HG02840 (cell line): Measurements from ENCODE around the gene PEMT.

ENCODE experiments used
- ATAC-seq: cut with Tn5 transposase; IDR thresholded peaks from one replicate; pipeline ENCODE4 v1.9.1; 2021; ENCODE audit warnings: mild to moderate bottlenecking, moderate library complexity, moderate number of reproducible peaks; ENCODE audit not compliant: unreplicated experiment, low FRiP score

PEMT gene

DNA sequence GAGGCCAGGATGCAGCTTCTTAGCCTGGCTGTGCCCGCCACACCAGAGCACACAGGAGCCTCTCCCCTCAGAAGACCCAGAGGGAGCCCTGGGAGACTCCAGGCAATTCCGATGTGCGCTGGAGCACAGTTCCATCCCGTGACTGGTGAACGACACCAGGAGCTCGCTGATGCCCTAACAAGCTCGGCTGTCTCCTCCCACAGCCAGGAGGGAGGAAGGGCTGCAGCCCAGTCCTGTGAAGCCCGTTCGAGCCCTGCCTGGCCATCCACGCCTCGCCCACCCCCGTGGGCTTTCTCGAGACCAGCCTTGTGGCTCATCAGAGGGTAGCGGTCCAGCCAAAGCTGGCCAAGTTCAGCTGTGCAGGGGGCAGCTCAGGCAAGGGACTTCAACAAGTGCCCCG lies 73.5 kb downstream of the PEMT start:
- no peak for ATAC-seq

DNA sequence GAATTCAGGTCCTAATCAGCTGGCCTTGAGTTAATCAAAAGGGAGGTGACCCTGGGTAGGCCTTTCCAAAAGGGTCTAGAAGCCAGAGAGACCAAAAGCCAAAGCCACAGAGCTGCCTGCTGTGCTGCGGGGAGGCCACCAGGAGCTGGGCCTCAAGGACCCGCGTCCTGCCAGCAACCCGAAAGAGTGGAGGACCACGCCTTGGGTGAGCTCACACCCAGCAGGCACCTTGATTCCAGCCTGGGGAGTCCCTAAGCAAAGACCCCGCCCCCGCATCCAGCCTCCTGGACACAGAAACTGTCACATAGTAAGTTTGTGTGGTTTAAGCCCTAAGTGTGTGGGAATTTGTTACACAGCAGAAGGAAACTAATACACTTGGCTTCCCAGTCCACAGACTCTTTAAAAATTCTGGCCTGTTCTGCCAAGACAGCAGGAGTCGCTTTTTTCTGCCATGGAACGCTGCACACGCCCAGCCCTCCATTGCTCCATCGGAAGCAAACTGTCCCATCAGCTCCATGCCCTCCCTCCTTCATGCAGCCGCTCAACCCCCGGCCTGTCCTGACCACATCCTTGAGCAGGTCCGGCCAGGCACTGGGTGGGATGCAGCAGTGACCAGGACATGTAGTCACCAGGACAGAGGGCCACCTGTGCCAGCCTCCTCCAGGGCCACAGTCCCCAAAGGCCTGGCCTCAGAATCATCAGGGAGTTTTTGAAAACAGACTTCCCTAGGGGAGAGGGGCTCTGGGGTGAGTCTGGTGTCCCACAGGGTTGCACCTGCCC lies 74.4 kb downstream of the PEMT start:
- ATAC-seq = no peak

DNA sequence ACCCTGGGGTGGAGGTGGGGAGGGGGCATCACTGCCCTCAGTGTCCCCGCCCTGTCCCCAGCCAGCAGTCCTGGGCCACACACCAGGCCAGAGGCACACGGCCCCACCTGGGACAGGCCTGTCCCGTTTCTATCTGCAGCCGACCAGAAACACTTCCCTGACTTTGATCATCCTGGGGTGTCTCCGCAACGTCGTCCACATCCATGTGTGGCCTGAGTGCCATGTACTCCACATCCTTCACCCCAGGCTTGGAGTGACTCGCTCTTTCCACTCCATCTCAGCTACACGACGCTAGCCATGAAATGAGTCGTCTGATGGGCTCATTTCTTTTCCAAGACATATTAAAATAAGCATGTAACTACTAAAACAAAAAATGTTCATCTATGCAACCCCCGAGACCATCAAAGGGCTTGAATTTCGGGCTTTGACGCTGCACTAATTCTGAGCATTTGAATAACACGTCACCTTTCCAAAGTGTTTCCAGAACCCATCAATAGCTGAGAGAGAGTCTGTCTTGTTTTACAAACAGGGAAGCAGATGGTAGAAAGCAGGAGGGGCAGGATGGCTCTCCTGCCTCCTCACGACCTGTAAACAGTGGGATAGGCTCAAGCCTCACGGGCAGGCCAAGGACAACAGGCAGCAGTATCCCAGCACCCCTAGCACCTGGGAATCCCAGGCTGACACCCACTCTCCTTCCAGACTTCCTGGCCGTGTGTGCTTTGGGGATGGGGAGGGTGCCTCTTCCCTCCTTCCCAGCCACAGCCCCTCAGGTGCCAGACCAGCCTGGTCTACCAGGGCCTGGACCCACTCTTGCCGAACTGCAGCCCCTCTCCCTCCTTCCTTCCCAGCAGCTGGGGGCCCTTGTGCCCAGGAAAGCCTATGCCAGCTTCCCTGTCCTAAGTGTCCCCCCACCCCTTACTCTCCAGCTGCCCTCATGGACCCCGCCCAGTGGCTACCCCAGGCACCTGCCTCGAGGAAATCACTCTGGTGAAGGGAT lies 75.3 kb downstream of the PEMT start:
- ATAC-seq = no peak

DNA sequence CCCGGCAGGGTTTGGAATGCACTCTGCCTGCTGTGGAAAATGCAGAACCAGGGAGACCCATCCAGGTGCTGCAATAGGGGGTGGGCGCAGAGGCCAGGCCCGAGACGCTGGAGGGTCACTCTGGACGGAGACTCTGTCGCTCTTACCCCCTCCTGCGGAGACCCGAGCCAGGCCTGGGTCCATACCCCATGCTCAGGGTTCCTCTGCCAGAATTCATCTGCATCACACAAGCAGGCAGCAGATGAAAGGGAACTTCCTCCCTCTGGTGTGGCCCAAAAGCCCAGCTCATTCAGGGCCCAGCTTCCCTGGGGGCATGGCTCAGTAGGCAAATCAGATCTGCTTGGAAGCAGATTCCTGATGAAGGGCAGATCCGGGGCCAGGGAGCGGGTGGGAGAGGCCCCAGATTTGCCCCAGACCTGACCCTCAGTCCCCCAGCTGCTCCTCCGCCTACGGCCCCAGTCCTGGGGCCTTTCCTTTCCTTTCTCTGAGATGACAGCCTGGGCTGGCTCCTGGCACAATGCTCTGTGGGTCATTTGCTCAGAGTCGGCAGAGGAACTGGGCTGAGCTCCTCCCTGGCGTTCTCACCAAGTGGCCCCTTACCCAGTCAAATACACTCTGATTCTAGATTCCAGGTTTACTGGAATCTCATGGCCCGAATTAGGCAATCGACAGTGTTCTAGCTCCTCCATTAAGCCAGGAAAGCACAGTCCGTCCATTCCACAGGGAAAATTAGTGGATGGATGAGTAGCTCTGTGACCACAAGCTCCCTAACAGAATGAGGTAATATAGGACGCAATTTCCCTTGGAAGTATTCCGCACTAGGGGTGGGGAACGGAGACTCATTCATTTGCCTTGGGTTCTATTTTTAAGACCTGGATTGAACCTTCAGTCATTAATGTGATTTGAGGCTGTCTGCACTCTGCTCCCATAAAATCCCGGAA lies 76.2 kb downstream of the PEMT start:
- no peak for ATAC-seq

DNA sequence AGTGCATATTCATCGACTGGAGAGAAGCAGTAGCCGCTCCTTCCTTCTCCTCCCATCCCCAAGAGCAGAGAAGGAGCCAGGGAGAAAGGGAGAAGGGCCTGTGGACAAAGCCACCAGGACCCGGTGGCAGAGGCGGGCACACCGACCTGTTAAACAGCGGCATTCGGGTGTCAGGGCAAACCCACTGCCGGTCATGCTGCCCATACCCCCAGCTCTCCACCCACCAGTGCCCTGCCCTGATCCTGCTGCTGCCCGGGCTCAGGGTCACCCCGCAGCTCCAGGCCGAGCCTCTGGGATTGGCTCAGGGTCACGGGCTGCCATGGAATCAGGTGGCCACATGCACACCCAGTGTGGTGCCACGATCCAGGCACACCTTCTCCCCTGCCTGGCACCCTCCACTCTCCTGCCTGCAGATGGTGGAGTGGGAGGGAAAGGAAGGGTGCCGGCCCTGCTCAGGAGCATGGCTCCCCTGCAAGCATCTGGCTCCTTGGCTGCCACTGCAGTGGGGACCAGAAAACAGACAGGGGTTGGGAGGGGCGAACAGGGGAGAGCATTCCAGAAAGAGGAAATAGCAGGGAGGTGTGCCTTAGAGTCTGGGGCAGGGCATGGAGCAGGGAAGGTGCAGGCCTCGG lies 77.0 kb downstream of the PEMT start:
- ATAC-seq = no peak

DNA sequence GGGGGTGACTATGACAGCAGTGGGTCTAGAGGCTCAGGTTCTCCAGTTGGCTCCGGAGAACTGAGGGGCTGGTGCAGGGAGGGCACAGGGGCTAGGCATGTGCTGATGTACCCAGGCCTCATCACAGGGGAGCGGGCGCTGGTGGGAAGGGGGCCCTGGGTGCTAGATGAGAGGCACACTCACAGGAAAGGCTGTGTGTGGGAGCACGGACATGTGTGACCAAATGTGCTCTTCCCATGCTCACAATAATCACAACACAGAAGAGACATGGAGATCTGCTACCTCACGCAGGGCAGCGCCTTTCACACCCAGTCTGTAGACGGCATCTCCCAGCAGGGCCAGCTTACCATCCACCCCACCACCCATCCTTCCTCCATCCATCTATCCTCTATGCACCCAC lies 77.9 kb downstream of the PEMT start:
- no peak for ATAC-seq

DNA sequence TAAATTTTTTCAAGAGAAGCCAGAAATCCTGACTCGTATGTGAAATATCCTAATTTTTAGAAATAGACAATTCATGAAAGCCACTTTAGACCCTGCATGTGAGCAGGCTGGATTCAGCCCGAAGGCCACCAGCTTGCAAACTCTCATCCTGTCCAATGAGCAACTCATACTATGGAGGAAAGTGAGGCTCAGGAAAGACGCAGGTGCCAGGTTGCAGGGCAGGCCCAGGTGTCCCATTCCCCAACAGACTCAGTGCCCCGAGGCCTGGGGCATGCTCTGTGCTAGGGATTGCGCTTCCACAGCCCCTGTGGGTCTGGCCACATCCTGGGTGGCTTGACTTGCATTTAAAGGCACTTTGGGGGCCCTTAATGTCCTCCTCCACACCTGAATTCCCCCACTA lies 78.6 kb downstream of the PEMT start:
- no peak for ATAC-seq

DNA sequence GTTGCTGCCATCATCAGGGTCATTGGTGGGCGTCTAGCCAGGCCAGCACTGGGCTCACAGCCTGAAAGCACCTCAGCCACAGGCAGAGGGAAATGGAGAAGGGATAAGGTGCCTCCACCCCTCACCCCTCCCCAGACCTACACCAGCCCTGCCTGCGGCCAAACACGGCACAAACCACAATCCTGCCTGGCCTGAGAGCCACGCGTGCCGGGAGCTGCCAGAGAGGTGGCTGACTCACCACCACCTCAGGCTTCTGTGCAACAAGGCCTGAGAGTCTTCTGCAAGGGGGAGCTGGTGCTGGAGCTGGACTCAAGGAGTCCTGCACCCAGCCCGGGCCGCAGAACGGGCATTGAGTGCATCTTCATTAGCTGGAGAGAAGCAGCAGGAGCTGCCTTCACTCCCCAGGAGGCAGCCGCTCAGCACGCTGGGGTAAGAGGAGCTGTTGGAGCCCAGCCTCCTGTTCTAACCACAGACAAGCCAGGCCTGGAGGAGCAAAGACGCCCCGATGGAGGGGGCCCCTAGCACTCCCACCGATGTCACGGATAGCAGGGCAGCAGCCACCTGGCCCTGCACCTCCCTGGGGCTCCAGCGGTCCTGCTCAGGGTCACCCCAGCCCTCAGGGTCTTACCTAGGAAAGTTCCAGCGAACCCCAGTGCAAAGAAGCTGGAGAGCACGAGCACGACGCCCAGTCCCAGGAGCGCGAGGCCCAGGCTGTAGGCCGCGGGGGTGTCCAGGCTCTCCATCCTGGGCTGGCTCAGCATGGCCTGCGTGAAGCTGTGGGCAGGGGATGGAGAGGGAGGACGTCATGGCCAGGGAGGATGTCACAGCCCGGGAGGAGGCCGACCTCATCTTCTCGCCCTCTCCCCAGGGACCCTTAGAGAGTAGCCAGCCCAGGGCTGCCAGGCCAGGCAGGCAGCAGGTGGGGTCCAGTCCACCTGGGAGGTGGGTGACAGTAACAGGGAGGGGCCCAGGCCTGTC lies 79.3 kb downstream of the PEMT start:
- no peak for ATAC-seq

DNA sequence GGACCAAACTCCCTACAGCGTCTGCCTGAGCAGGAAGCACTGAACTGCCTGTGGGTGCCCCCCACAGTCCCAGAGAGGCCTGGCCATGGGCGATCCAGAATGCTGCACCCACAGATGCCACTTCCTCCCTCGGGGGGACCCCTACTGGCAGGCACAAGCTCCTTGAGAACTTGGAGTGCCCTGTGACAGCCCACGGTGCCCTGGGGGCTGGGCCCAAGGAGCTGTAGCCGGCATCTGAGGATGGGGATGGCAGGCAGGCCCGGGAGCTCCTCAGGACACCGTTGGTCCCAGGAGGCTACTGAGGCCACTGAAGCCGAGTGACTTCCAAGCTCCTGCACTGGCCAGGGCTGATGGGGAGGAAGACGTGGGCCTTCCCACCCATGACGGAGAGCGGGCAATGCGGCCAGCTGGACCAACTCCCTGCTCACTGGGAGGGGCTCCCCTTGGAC lies 80.2 kb downstream of the PEMT start:
- ATAC-seq = no peak

DNA sequence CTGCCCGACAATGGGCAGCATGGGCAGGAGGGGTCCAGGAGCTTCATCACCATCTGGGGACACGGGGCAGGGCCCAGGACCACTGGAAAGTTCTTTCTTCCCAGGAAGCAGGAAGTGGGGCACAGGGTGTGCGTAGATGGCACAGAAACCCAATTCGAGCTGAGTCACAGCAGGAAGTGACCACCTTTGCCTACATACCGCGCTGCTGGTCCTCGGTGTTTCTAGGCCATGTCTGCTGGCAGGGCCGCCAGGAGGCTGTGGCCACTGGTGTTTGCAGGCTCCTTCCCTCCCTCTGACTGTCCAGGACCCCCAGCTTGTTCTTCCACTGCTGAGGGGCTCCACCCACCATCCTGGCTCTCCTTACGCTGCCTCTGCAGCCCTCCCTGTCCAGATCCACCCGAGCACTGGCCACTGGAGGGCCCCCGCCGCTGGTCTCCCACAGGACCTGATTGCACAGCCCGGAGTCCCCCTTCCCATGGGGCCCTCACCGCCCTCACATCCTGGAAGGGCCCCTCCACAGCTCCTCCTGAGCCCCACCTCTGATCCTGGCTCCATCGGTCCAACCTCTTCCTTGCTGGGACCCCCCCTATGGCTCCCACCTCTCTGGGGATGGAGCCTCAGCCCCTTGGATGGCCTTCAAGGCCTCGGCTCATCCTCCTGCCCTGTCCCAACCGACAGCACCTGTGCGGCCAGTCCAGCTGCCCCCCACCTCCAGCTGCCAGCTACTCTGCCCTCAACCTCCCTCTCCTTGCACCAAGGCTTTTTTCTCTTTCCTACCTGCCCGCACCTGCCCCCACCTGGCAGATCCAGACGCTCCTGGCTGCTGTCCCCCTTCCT lies 80.8 kb downstream of the PEMT start:
- no peak for ATAC-seq

DNA sequence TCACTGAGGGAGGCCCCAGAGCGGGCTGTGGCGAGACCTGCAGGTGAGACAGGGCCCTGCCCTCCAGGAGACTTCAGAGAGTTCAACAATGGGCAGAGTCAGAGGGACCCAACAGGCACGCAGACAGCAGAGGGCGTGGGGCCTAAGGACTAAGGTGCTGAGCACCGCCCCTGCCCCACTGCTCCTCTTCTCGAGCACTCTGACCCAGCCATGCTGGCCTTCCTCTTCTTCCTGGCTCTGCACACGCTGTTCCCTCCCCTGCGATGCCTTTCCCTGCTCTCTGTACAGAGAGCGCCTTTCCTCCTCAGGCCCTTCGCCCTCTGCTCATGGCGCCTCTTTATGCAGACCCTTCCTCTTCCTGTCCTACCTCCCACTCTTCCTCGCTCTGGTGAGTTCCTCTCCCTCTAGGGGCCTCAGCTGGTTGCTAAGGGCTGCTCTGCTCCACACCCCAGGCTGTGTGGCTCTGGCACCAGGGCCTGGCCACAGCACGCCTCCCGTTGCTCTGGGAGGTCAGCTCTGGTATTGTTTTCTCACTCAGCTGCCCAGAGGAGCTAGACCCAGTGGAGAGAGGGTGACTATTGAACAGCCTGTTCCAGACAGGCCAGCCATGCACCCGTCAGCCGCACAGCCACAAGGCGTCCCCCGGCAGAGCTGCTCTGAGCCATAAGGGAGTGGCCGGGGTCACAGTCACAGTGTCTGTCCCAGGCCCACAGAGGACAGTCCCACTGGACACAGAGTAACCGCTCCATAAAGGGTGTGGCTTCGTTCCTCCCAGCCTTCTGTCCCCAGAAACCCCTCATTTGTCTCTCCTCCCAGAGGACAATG lies 81.7 kb downstream of the PEMT start:
- no peak for ATAC-seq

DNA sequence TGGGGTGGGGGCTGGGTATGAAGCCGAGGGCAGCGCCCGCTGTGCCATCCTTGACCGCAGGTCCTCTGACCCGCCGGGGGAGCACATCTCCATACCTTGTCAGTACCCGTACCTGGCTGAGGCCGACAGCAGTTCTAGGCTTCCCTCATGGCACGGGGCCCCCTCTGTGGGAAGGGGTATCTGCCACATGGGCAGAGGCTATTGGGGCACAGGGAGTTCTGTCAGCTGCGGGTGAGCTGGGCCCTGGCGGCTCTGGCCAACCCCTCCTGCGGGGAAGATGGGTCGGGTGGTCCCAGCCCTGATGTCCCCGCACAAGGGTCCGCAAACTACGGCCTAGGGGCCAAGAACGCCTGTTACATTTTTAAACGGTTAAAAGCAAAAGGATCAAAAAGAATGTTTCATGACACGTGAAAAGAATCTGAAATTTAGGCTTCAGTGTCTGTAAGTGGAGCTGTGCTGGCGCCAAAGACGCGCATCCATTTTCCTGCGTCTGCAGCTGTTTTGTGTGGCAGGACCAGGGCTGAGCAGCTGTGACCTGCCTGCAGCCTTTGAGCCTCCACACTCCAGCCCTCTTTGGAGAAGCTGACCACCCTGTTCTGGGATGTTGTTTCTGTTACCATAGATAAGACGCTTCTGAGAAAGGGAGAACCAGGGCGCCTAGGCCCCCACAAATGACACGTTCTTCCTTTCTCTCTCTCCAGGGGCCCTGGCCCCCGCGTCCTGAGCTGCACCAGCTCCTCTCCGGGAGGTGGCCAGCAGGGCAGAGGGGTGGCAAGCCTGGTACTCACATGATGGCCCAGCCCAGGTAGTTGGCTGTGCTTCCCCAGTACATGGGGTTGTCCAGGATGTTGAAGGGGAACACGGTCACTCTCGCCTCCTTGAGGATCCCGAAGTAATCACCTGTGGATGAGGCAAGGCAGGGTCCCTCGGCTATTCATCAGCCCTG lies 82.6 kb downstream of the PEMT start:
- no peak for ATAC-seq

DNA sequence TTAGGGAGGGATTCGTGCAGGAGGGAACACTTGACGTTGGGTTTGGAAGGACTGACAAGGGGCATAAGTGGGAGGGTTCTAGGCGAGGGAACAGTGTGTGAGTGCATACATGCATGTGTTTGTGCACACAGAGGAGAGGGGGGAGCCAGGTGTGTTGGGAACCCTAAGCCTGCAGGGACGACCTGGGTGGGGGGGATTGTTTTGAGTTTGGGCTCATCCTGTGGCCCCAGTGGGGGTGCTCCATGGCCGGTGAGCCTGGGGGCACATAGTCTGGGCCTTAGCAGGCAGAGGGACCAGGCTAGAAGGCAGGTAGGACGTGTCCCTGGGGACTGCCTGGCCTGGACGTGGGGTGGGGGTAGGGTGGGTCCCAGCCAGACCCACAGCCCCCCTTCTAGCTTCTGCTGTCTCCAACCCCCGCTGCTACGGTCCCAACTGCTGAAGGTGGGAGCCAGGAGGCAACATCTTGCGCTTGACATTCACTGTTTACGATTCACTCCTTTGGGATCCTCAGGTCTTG lies 83.4 kb downstream of the PEMT start:
- no peak for ATAC-seq

DNA sequence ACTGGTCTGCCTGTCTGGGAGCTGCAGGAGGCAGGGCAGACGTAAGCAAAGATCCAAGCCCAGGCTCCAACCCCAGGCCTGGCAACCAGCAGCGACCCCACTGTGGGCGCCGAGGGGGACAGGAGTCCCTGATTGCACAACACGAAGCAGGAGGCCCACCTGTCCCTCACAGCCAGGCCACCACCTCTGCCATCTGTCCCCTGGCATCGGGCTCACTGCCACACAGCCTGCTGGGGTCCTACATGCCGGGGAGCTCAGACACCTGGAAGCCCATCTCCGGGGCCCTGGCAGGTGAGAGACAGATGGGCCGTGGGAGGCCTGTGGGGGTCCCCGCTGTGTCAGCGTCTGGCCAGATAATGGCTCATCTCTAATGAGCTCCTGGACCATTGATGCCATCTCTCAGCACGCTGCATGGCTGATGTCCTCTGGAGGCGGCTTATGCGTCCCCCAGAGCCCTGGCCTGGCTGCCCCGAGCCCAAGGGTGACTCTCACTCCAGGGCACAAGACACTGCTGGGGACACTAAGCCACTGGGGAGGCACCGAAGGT lies 84.0 kb downstream of the PEMT start:
- ATAC-seq = no peak

DNA sequence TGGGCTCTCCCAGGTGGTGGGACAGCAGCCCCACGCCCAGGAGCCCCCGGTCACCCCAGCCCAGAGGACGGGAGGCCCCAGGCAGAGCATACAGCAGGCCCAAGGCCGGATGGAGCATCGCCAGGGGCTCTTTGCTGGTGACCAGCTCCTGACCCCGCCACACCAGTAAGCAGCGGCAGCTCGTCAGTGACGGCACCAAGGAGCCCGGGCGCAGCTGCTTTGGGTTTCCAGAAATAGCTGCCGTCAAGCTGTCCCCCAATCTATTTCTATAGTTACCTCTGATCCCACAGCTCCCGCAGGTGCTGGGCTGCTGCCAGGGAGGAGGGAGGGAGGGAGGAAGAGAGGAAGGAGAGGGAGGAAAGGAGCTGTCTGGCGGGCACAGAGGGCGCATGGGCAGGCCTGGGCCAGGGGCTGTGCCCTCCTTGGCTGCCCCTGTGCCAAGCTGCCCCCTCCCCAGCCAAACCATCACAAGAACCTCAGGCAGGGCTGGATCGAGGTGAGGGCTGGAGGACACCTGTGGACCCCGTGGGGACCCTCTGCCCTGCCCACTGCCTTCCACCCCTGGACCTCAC lies 84.5 kb downstream of the PEMT start:
- no peak for ATAC-seq
